ENCODE data around the gene RASAL3.
A peak's percentile ranks its signal among the peaks of the same experiment; 100 is the strongest.
"Not testable (repeated sequence)": the region's sequence is repeated elsewhere in the genome, so short reads cannot be mapped to it uniquely, and the experiment has no call there.

RASAL3 gene

GRCh38 chr19:15501596-15501995 lies 37.3 kb upstream of the RASAL3 start:
- H3K27ac ChIP-seq: no peak overlapping the region
- TF ChIP-seq ZFX (IDR thresholded peaks at IDR 0.05; ENCODE audit: borderline replicate concordance): no peak

GRCh38 chr19:15498910-15499309 lies 34.6 kb upstream of the RASAL3 start:
- TF ChIP-seq CTCF (IDR thresholded peaks at IDR 0.05) (no peak), ZFX (IDR thresholded peaks at IDR 0.05; ENCODE audit: borderline replicate concordance) (no peak)
- H3K27ac ChIP-seq: peak overlapping the region; percentile 68

GRCh38 chr19:15498156-15498858 lies 34.0 kb upstream of the RASAL3 start:
- no peak for TF ChIP-seq CTCF (IDR thresholded peaks at IDR 0.05)
- TF ChIP-seq ZFX (IDR thresholded peaks at IDR 0.05; ENCODE audit: borderline replicate concordance): no peak
- H3K27ac ChIP-seq: peak overlapping the region; percentile 68

- peak overlapping the region; percentile 12; the same call in 1 of the 2 replicates for H3K27ac ChIP-seq
- TF ChIP-seq CTCF (IDR thresholded peaks at IDR 0.05) (no peak), ZFX (IDR thresholded peaks at IDR 0.05; ENCODE audit: borderline replicate concordance) (no peak)
Measured at GRCh38 chr19:15495151-15495550, 30.8 kb upstream of the RASAL3 start.

- TF ChIP-seq ZFX (IDR thresholded peaks at IDR 0.05; ENCODE audit: borderline replicate concordance) (no peak), CTCF (IDR thresholded peaks at IDR 0.05) (no peak)
- H3K27ac ChIP-seq: no peak overlapping the region
Measured at GRCh38 chr19:15488489-15489226, 24.3 kb upstream of the RASAL3 start.

- H3K27ac ChIP-seq: no peak overlapping the region
- TF ChIP-seq ZFX (IDR thresholded peaks at IDR 0.05; ENCODE audit: borderline replicate concordance): no peak
- no peak for TF ChIP-seq CTCF (IDR thresholded peaks at IDR 0.05)
Measured at GRCh38 chr19:15487038-15487437, 22.7 kb upstream of the RASAL3 start.

- H3K27ac ChIP-seq: not testable (repeated sequence)
Measured at GRCh38 chr19:15485768-15486167, 21.4 kb upstream of the RASAL3 start.

- H3K27ac ChIP-seq: not testable (repeated sequence)
Measured at GRCh38 chr19:15480996-15481395, 16.7 kb upstream of the RASAL3 start.
